Activated T-cell treated with anti-CD3 and anti-CD28 coated beads for 48 hours (primary cell): ENCODE results near the gene PTPN13.

Source experiments
- DNase-seq: peaks from one replicate; pipeline ENCODE4 v3.0.0-alpha.2; 2020; ENCODE audit warnings: low read depth

Gene PTPN13

DNA sequence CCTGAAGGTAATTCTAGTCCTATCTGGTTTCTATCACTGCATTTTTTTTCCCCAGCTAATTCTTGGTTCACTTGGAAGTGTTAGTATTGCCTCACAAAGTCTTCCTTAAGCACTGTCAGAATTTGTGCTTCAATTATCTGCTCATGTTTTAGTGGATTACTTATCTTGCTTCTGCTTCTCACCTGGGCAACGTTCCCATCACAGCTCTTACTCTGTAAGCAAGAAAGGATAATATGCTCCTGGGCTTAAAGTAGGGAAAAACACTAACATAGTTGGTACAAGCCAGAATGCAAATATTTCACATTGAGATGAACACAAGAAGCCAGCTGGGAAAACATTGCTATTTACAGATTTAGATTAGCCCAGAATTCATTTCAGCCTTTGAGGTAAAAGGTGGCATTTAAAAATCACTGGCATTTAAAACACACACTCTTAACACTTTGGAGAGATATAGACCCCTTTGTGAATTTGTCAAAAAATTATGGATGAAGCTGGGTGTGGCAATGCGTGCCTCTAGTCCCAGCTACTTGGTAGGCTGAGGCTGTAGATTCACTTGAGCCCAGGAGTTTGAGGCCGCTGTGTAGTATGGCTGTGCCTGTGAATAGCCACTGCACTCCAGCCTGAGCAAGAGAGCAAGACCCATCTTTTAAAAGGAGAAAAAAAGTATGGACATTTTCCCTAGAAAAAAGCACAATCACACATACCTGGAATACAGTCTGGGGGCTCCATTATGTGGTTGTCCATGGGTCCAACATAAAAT is 6.6 kb upstream of the PTPN13 start:
- DNase-seq = no peak

DNA sequence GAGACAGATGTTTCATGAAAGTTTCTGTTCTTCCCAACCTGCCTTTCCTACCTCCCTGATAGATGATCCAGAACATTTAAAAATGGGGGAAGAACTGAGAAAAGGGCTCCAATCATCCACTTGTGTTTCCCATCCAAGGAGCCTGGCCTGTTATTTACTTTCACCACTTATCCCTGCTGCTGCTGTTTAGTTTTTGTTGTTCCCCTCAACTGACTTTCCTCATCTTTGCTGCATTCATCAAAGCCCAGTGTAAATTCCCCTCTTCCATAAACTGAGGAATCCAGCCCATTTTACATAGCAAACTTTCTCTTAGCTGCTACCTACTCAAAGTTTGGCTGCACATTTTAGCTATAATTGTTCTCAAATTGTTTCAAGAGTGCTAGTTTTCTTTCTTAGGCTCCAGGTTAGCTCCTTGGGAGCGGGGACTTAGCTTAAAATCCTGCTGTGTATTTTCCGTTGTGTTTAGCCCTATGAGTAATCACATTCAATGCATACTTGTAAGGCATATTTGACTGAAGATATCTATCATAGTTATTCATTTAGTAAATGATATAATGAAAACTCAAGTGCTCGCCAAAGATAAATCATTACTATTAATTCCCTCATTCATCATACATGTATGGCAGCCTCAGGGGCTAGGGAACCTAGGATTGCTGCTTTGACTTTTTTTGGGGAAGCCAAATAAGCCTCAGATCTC is 1.4 kb upstream of the PTPN13 start:
- DNase-seq = no peak

DNA sequence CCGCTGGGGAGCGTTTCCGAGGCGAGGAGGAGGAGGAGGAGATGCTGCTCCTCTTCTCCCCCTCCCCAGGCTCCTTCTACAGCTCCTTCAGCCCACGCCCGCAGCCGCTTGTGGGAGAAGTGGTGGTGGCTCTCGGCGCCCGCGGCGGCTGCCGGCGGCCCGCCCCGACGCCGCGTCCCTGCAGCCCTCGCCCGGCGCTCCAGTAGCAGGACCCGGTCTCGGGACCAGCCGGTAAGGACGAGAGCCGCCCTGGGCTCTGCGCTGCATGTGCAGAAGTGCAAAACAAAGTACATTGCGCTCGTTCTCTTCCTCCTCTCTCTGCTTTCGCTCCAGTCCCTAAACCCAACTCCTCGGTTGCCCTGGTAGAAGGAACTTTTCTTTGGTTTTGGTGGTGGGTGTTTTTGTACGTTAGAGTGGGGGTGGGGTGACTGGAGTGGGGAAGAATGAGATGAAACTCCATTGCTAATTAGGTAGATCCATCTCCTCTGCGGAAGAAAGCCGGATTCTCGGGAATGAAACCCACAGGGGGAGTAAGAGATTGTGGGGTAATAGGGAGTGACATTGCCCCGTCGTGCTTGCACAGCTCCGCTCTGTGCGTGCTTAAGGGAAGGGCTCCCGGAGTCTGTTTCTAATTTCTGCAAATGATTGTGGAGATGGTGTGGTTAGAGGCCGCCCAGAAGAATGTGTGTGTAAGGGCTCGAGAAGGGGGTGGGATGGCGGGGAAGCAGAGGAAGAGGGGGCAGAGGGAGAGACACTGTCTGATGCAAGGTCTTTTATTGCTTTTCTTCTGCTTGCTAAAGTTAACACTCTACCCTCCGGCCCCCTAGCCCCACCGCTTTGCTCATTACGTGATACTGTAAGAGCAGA is 677 bp downstream of the PTPN13 start:
- peak; percentile 3 for DNase-seq

DNA sequence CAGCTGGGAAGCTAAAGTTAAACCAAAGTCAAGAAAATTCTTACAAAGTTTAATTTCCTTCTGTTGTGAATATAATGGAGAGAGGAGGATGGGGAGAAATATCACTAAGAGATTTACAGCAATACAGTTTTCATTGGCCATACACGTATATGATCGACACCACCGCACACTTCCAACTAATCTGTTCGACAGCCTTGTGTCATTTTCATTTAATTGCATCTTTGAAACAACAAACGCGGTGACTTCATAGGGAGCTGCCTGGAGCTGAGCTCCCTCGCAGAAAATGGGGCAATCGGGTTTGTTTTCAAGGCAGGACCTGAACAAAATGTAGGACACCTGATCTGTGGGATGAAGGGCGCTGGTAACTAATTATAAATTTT is 1.3 kb downstream of the PTPN13 start:
- DNase-seq = no peak

DNA sequence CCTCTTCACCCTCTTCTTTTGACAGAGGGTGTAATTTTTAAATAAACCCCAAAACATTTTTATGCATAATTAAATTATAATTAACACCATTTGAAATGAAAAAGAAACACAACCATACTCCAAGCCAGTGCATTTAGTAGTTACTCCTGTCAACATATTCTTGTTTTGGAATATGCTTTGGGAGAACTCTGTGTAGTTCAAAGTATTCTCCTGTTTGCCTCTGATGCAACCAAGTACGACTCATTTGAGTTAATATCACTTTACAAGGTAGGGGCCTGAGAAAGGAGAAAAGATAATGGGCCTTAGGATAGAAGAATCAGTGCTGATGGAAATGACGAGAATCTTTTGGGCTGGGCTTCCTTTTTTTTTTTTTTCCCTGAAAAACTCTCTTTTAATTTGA is 2.7 kb downstream of the PTPN13 start:
- no peak for DNase-seq

DNA sequence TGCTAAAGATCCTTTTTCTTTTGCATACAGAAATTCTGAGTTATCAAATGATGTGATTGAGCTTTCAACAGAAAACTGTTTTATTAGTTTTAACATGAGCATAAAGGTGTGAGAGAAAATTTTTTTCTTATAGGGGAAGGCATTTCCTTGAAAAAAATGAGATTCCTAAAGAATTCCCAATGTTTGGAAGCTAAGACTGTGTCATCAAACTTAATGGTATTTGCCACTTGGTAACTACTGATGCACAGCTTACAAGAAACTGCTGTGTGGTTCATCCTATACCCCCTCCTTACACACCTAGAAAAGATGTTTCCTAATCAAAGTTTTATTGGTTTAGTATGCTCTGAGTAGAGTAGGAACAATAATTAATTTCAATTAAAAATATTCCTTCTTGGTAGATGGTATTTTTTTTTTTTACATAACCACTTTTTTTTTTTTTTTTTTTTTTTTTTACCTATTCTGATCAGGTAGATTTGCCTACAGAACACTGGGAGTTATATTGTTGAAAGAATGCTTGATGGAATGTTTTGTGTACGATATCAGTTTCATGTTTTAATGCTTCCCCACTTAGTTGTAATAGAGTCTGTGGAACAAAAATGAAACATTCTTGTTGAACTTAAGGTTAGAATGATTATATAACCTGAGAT is 6.0 kb downstream of the PTPN13 start:
- DNase-seq = no peak

DNA sequence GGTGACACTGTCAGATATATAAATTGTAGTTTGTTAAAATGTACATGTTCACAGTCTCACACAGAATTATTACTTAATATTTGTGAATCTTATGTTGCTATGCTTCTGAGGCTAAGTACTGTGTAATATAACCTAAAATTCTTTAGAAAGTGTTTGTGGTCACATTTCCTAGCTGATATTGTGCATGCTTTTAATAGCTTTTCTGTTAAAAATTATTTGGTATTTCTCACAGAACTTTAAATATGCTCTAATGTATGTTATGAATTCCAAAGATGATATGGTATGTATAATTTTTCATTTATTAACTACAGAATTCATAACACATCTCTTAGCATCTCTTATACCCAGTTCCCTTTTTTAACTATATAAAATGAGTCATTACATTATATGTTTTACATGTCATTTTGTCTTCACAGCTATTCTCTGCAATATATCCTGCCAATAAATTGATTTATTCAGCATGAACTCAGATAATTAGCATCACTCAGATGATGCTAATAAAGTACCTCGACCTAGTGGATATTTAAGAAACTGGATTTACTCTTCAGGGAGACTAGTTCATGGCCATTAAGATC is 9.3 kb downstream of the PTPN13 start:
- DNase-seq = no peak

DNA sequence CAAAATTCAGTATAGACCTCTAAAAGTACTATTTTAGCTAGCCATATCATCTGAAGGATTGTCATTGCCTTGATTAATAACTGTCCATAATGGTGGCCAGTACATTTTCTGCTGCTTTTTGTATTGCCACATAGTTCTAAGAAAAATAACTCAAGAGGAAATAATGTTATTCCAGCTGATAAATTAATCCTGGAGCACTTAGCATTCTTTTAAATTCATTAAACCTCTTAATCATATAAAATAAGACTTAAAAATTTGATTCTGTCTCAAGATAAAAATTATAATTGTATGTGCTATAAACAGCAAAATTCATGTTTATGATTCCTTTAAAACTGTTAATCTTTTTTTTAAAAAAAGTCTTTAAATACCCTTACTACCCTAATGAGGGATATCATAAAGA is 12.7 kb downstream of the PTPN13 start:
- DNase-seq = no peak

DNA sequence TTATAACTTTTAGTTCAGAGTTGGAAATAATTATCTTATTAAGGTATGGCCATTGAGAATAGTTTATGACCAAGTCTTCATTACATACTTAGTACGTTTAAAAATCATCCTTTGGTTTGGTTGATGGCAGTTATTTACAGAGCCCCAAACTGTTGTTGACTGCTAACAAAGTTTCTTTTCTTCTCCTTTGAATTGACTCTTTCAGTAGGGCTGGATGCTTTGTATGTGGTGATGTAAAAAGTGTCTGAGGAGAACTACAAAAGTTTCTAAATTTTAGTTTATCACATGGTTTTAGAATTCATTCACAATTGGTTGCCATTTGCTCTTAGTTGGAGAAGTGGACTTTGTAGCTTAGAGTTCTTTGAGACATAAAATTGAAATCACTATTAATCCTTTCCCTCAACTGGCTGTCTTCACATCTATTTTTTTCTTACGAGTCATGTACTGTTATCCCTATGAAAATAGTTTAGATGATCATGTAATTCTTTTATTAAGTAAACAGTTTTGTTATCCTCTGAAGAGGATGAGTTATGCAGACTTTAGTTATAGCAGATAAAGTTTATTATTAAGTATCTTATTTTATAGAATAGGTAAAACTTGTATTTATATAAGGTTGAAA is 14.8 kb downstream of the PTPN13 start:
- no peak for DNase-seq

DNA sequence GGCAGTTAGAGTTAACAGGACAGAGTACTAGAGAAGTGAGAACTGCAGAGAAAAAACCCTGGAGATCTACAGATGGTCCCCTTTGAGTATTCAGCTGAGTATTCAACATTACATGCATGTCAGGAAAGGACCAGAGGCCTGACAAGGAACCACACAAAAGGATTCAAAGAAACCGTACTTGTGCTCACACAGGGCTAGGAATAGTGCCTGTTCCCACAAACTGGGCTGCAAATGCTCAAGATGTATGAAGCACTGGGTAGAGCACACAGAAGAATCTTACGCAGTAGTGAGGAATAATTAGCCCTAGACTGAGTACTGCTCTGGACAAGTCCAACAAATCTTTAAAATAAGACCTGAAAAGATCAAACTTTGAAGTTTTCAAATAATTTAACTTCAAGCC is 17.6 kb downstream of the PTPN13 start:
- DNase-seq = no peak

DNA sequence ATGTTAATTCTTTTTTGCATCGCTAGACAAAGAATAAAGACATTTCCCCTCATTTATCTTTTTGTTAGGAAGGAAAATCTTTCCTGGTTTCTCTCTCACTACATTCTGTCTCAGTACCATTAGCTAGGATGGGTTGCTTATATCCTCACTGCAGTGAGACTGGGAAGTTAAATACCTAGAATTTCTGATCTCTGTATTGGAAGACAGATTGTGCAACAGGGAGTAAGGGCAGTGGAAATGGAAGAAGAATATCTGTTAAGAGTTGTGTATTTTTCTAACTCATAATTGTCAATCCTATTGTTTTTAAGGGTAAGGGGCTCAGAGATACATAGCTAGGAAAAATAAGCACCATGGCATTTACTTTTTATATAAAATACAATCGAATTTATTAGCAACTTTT is 19.6 kb downstream of the PTPN13 start:
- no peak for DNase-seq

DNA sequence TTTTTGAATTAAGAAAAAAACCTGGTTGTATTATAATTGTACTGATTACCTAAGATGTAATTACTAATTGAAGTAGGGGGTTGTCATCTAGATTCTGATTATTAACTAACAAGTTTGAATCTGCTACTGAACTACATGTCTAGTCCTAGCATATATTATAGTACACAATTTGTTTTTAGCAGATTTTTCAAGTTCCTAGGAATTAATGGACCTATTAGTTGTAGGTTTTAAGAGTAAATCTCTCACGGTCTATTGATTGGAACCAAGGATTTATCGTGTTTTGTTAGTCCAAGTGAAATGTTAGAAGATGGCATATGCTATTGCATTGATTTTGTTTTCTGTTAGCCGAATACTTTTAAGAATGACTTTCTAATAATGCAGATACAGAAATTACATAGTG is 20.8 kb downstream of the PTPN13 start:
- no peak for DNase-seq

DNA sequence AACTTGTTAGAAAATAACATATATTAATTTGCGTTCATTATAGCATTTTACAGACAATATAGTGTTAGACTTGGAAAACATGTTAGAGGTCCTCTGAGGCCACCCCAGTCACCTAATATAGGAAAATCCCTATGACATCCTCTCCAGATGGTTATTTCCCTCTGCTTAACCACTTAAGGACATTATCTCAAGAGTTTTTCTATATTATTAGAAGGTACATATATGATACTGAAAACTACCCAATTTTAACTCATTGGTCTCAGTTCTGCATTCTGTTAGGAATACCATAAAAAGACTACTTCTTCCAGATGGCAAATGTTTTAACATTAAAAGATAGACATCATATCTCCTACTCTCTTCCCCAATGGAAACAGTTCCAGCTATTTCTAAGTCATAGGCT is 21.4 kb downstream of the PTPN13 start:
- DNase-seq = no peak

DNA sequence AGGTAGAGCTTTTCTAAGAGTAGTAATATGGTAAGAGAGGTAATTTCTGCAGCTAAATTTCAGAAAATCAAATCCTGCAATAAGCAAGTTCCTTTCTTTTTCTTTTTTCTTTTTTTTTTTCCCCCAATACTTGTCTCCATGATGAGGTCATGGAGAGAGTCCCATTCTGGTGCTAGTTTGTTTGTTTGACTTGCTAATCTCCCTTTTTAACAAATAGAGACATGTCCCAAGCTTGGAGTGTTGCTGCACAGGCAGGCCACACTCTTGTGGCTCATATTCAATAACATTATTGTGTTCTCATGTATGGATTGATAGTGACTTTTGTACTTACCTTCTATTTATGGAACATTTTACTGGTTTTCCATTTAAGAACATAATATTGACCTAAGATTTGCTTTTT is 25.5 kb downstream of the PTPN13 start:
- no peak for DNase-seq

DNA sequence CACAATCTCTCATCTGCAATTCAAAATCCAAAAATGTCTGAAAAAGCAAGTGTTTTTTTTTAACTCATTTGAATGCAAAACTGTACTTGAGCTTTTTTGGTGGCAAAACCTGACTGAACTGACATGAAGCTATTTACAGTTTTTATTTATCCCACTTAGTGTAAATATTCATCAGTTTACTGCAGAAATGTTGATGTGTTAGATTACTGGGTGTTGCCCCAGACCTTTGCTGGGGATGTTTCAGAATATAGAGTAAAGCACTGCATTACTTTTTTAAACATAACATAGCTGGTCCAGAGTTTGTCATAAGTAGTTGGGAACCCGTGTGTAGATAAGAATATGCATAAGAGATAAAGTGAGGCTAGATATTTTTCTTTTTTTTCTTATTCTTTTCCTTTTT is 27.3 kb downstream of the PTPN13 start:
- DNase-seq = no peak

DNA sequence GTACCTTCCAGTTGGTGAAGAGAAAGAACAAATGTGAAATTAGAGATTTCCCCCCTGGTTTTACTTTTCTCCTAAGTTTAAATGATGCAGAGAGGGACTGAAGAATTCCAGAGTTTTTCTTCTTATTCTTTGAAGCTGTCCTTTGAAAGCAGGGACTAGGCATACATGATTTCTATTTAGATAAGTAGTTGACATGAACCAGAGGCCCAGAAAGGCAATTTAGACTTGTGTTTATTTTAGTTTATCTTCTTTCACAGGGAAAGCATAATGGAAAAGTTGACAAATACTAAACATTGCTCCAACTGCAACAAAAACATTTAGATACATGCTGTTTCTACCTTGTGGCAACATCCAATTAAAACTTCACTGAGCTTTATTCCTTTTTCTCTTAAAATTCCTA is 32.0 kb downstream of the PTPN13 start:
- no peak for DNase-seq

DNA sequence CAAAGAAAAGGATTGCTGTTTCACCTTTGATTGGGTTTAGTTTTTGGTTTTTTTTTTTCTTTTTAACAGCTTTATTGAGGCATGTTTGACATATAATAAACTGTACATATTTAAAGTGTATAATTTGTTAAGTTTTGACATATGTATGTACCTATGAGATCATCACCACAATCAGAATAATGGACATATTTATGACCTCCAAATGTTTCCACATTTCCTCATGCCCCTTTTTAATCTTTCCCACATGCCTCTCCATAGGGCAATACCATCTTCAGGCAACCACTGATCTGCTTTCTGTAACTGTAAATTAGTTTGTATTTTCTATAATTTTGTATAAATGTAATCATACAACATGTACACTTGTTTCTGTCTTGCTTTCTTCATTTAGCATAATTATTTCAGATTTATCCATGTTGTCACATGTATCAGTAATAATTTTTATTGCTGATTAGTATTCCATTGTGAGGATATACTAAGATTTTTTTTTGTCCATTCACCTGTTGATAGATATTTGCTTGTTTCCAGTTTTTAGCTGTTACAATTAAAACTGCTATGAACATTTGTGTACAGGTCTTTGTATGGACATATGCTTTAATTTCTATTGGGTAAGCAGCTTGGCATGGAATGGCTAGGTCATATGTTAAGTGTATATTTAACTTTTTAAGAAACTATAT is 33.5 kb downstream of the PTPN13 start:
- no peak for DNase-seq

DNA sequence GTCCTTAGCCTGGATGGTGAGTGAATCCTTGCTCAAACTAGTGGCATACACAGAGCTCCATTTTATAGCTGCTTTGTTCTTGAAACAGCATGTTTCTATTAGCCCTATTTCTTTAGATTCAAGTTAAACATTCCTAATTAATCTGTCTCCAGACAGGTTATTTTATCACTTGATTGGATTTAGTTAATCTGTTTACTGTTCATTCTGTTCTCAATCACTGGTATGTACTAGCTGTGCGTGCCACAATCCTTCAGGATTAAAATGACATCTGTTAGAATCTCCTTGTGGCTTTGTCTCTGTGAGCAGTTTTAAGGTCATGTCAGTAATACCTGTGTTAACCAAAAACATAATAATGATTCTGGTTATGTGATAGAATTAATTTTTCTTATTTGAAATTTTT is 36.5 kb downstream of the PTPN13 start:
- no peak for DNase-seq

DNA sequence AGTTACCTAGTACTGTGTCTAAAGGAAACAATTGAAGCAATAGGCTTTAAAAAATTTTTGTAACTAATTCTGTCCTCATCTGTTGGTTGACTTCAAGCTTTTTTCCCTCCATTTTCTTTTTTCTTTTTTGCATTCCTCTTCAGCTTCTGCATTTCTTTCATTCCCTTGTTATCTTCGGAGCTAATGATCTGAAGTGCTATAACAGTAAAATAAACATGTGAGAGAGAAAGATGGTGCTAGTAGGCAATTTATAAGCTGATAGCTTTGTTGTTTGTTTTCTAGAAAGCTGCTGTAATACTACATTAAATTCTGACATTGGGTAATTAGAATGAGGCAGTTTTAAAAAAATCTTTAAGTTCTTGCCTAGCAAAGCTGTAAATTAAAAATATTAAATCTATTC is 37.1 kb downstream of the PTPN13 start:
- no peak for DNase-seq

DNA sequence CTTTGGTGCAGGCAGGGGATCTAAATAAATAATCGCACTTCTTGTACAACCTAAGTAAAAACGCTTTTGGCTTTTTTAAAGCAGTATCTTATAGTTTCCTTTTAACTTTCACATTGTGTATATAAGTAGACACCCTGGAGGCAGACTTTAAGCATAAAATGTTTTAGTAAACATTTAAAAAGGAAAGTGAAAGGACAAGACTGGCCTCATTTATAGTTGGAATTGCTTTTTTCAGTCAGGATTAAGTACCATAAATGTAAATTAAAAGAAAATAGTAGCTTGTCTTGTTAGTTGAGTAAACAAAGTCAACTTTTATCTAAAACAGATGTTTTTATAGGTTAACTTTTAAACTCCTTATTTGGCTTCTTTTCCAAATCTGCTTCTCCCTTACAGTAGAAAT is 39.7 kb downstream of the PTPN13 start:
- DNase-seq = no peak

DNA sequence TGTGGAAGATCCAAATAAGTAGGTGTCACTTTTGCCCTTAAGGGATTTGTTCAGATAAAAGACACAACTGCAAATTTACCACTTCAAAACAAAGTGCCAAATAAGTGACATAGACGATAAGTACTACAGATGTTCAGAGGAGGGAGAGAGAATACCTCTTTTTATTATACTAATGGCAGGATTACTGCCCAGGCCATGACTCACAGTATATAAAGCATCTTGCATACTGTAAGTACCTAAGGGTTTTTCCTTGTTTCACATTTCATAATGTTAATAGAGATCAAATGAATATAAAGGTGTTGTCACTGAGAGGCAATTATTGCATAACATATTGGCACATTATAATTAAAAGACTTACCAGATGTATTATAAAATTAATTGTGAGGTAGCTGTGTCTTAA is 46.4 kb downstream of the PTPN13 start:
- no peak for DNase-seq
